Tibial nerve (tissue), 4 donors: ENCODE measurements around the gene KCNN1. TPM values are rescaled to one million over a fixed set of nuclear protein-coding genes. Genes with fewer than 3 reads are reported as not detected.

Experiments
- DNase-seq, 2 donors: peaks; one replicate each; pipeline ENCODE4 v3.0.0-alpha.2; 2019; ENCODE audit warnings: low spot score in 2 of 2
- H3K27ac ChIP-seq, 4 donors: fragments of 200-600 bp; sonication (generic) in 3 of 4; one replicate each; pipeline ENCODE4 v1.5.1; 2017 to 2019; ENCODE audit warnings: mild to moderate bottlenecking in 1 of 4
- H3K27me3 ChIP-seq, 2 donors: fragments of 200-600 bp; sonication (generic) in 1 of 2; one replicate each; pipeline versions ENCODE4 v1.5.1 to v1.6.0; 2017 to 2019
- H3K36me3 ChIP-seq, 3 donors: fragments of 200-600 bp; sonication (generic); one replicate each; pipeline ENCODE4 v1.5.1; 2018 to 2019
- H3K4me1 ChIP-seq, 4 donors: fragments of 200-600 bp; sonication (generic) in 3 of 4; one replicate each; pipeline ENCODE4 v1.5.1; 2017 to 2019
- H3K4me3 ChIP-seq, 4 donors: fragments of 200-600 bp; sonication (generic) in 3 of 4; one replicate each; pipeline ENCODE4 v1.5.1; 2017 to 2019; ENCODE audit warnings: mild to moderate bottlenecking in 1 of 4, moderate library complexity in 1 of 4
- H3K9me3 ChIP-seq, 4 donors: fragments of 200-600 bp; sonication (generic) in 3 of 4; one replicate each; pipeline ENCODE4 v1.5.1; 2017 to 2019
- EP300 ChIP-seq, 2 donors: sonication (generic); formaldehyde crosslinking; IDR thresholded peaks; one replicate each; pipeline ENCODE4 v1.6.1; 2017; ENCODE audit warnings: antibody characterized with exemption in 2 of 2, mild to moderate bottlenecking in 1 of 2
- POLR2A ChIP-seq, 2 donors: fragments of 450-650 bp; IDR thresholded peaks; one replicate each; pipeline ENCODE4 v1.6.1; 2017; ENCODE audit warnings: antibody characterized with exemption in 2 of 2, mild to moderate bottlenecking in 2 of 2, moderate library complexity in 2 of 2
- WGBS, 2 donors: methylation state at CpG; one replicate each; pipeline ENCODE4 v1.1.5; 2018; 5-methylcytosine and 5-hydroxymethylcytosine counted together
- small RNA-seq: library from RNA; depleted of rRNA; stranded (forward); fragments of <200 nt; gene quantifications from one replicate; pipeline ENCODE3, GENCODE V24; 2016
- total RNA-seq, 4 donors: library from RNA; depleted of rRNA; stranded (reverse); fragments of >200 nt; gene quantifications; one replicate each; pipeline ENCODE4 v1.1.0, GENCODE V29; 2016
- TF ChIP-seq, protein P1 (sequence below), 5 experiments: fragments of 200-600 bp in 3 of 5; fragments of 450-650 bp in 2 of 5; sonication (generic) in 3 of 5; IDR thresholded peaks; one replicate each; pipeline ENCODE4 v1.5.1; 2016 to 2019; ENCODE audit warnings: antibody characterized with exemption in 5 of 5, mild to moderate bottlenecking in 3 of 5, moderate library complexity in 2 of 5

KCNN1 gene
- total RNA-seq, 4 donors from 2014 or later: under 0.01 TPM; not detected in 3

DNA sequence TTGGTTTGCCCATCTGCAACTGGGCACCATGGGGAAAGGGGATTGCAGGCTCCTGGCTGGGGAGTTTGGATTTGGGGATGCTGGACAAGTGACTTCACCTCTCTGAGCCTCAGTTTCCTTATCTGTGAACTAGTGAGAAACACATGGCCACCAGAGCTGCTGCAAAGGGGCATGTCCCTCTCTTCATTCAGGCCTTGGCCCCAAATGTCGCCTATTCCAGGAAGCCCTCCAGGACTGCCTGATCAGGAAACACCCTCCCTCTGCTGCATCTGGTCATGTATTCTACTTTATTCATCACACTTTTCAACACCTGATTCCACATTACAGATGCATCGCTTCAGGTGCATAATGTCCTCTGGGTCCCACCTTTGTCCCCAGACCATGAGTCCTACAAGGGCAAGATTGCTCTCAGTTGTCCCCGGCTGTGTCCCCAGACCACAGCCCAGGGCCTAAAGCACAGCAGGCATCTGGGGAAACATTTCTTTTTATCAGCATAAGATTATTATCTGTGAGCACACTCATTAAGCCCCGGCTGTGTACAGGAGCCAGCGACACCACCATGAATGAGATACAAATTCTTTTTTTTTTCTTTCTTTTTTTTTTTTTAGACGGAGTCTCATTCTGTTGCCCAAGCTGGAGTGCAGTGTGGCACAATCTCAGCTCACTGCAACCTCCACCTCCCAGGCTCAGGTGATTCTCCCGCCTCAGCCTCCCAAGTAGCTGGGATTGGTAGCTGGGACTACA is 78.6 kb downstream of the KCNN1 start:
- Histone ChIP-seq H3K9me3 (peaks cover 0 to 7% (median 0%) of the 10 kb centered on the region in 4 donors), H3K36me3 (no peaks in the 10 kb centered on the region), H3K4me1 (peaks cover 0 to 29% (median 8%) of the 10 kb centered on the region in 4 donors), H3K27me3 (peaks cover 0 to 6% of the 10 kb centered on the region in 2 donors), H3K4me3 (peak overlapping the region; percentile 6 to 43 (median 42)), H3K27ac (peak overlapping the region; percentile 21 to 72 (median 66))
- DNase-seq: no peak
- TF ChIP-seq, protein P1, sequence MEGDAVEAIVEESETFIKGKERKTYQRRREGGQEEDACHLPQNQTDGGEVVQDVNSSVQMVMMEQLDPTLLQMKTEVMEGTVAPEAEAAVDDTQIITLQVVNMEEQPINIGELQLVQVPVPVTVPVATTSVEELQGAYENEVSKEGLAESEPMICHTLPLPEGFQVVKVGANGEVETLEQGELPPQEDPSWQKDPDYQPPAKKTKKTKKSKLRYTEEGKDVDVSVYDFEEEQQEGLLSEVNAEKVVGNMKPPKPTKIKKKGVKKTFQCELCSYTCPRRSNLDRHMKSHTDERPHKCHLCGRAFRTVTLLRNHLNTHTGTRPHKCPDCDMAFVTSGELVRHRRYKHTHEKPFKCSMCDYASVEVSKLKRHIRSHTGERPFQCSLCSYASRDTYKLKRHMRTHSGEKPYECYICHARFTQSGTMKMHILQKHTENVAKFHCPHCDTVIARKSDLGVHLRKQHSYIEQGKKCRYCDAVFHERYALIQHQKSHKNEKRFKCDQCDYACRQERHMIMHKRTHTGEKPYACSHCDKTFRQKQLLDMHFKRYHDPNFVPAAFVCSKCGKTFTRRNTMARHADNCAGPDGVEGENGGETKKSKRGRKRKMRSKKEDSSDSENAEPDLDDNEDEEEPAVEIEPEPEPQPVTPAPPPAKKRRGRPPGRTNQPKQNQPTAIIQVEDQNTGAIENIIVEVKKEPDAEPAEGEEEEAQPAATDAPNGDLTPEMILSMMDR (IDR thresholded peaks at IDR 0.05): no peak
- TF ChIP-seq POLR2A (IDR thresholded peaks at IDR 0.05) (no peak), EP300 (IDR thresholded peaks at IDR 0.05) (no peak)
- 76 to 90% methylated on average over 7 of the region's 7 CpGs for WGBS, 2 donors

- DNase-seq: no peak
- H3K36me3 ChIP-seq: no peaks in the 10 kb centered on the region
- H3K4me1 ChIP-seq: peaks cover 0 to 34% (median 8%) of the 10 kb centered on the region in 4 donors
- 63 to 64% methylated on average over 14 of the region's 14 CpGs for WGBS, 2 donors
- peaks cover 0 to 10% of the 10 kb centered on the region in 2 donors for H3K27me3 ChIP-seq
- H3K27ac ChIP-seq: peak overlapping the region in 2 of 4 donors; percentile 27 to 60
- H3K4me3 ChIP-seq: no peak overlapping the region
- H3K9me3 ChIP-seq: peaks cover 0 to under 1% (median 0%) of the 10 kb centered on the region in 4 donors
- TF ChIP-seq, protein P1 (IDR thresholded peaks at IDR 0.05): no peak
- no peak for TF ChIP-seq POLR2A (IDR thresholded peaks at IDR 0.05)
These were observed 79.3 kb downstream of the KCNN1 start for GRCh38 chr19:18046059-18046718.

DNA sequence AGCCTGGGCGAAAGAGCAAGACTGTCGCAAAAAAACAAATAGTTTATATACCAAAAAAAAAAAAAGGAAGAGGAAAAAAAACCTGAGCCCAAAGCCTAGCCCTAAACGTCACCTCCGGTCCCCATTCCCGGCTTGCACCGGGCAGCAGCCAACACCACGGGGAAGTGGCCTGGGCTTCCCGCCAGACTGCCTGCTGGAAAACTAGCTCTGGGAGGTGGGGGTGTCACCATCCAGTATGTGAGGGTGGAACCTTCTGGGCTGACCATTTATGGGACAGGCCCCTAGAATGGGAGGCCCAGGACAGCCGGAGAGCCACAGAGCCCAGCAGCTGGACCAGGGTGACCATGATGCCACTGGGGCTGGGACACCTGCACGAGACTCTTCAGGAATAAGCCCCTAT is 82.5 kb downstream of the KCNN1 start:
- Histone ChIP-seq H3K4me3 (no peak overlapping the region), H3K9me3 (no peaks in the 10 kb centered on the region), H3K36me3 (no peaks in the 10 kb centered on the region), H3K4me1 (peaks cover 0 to 40% (median 10%) of the 10 kb centered on the region in 4 donors), H3K27ac (peak overlapping the region; percentile 7 to 81 (median 57)), H3K27me3 (peaks cover 0 to 16% of the 10 kb centered on the region in 2 donors)
- WGBS, 2 donors: 37 to 44% methylated on average over 10 of the region's 10 CpGs
- peak; percentile 55 to 65 for DNase-seq
- TF ChIP-seq, protein P1 (IDR thresholded peaks at IDR 0.05): no peak
- peak in 1 of 2 donors; percentile 21 for TF ChIP-seq POLR2A (IDR thresholded peaks at IDR 0.05)
- TF ChIP-seq EP300 (IDR thresholded peaks at IDR 0.05): peak; percentile 67 to 69

Small RNA genes lying within 50 kb of the gene (small RNA-seq; reads per million reads assigned to genes)
- gene RNA5SP468: not detected

Other genes starting within 250 kb of the KCNN1 start
- gene MAP1S, start 247.6 kb upstream of the KCNN1 start, total RNA-seq: 10 to 100 TPM; 23.4 to 39.3 (median 31.2) TPM
- 1 to 10 TPM; 1.4 to 9.9 (median 3.0) TPM for gene FCHO1, start 215.6 kb upstream of the KCNN1 start, total RNA-seq
- gene B3GNT3, start 172.0 kb upstream of the KCNN1 start, total RNA-seq: 1 to 10 TPM in 1 of 4 donors, under 1 TPM in 2, not detected in 1; 0.20 to 2.4 (median 0.44) TPM
- gene INSL3, start 145.6 kb upstream of the KCNN1 start, total RNA-seq: not detected
- gene JAK3, start 119.1 kb upstream of the KCNN1 start, total RNA-seq: 10 to 100 TPM in 2 of 4 donors, 1 to 10 TPM in 2; 1.9 to 18.0 (median 8.3) TPM
- gene RPL18A, start 107.2 kb upstream of the KCNN1 start, total RNA-seq: 1,000 to 10,000 TPM; 1,544 to 1,849 (median 1,738) TPM
- not detected for gene SLC5A5, start 95.2 kb upstream of the KCNN1 start, total RNA-seq
- gene CCDC124, start 34.1 kb upstream of the KCNN1 start, total RNA-seq: 10 to 100 TPM; 29.3 to 69.0 (median 33.9) TPM
- gene ARRDC2, start 41.1 kb downstream of the KCNN1 start, total RNA-seq: 100 to 1,000 TPM; 127 to 180 (median 177) TPM
- 1 to 10 TPM; 1.0 to 4.8 (median 1.9) TPM for gene IL12RB1, start 119.8 kb downstream of the KCNN1 start, total RNA-seq
- gene MAST3, start 130.7 kb downstream of the KCNN1 start, total RNA-seq: 10 to 100 TPM in 2 of 4 donors, 1 to 10 TPM in 2; 7.6 to 19.8 (median 10.0) TPM
- 10 to 100 TPM; 12.2 to 38.1 (median 15.7) TPM for gene PIK3R2, start 186.1 kb downstream of the KCNN1 start, total RNA-seq
- 100 to 1,000 TPM in 1 of 4 donors, 10 to 100 TPM in 3; 19.0 to 101 (median 29.4) TPM for gene IFI30, start 206.7 kb downstream of the KCNN1 start, total RNA-seq
- 10 to 100 TPM; 11.1 to 19.0 (median 15.5) TPM for gene MPV17L2, start 226.1 kb downstream of the KCNN1 start, total RNA-seq
- gene RAB3A, start 236.9 kb downstream of the KCNN1 start, total RNA-seq: 1 to 10 TPM in 3 of 4 donors, not detected in 1; 1.5 to 5.1 (median 3.9) TPM